HG03521 (cell line): ENCODE measurements around the gene SPACDR.

Experiments
- ATAC-seq: cut with Tn5 transposase; IDR thresholded peaks from one replicate; pipeline ENCODE4 v1.9.1; 2021; ENCODE audit warnings: mild to moderate bottlenecking, moderate library complexity; ENCODE audit not compliant: unreplicated experiment

SPACDR gene

GRCh38 chr7:100486111-100486636 lies 22.1 kb upstream of the SPACDR start:
- no peak for ATAC-seq

GRCh38 chr7:100485471-100485876 lies 21.4 kb upstream of the SPACDR start:
- no peak for ATAC-seq

GRCh38 chr7:100484673-100485045 lies 20.6 kb upstream of the SPACDR start:
- ATAC-seq = no peak

DNA sequence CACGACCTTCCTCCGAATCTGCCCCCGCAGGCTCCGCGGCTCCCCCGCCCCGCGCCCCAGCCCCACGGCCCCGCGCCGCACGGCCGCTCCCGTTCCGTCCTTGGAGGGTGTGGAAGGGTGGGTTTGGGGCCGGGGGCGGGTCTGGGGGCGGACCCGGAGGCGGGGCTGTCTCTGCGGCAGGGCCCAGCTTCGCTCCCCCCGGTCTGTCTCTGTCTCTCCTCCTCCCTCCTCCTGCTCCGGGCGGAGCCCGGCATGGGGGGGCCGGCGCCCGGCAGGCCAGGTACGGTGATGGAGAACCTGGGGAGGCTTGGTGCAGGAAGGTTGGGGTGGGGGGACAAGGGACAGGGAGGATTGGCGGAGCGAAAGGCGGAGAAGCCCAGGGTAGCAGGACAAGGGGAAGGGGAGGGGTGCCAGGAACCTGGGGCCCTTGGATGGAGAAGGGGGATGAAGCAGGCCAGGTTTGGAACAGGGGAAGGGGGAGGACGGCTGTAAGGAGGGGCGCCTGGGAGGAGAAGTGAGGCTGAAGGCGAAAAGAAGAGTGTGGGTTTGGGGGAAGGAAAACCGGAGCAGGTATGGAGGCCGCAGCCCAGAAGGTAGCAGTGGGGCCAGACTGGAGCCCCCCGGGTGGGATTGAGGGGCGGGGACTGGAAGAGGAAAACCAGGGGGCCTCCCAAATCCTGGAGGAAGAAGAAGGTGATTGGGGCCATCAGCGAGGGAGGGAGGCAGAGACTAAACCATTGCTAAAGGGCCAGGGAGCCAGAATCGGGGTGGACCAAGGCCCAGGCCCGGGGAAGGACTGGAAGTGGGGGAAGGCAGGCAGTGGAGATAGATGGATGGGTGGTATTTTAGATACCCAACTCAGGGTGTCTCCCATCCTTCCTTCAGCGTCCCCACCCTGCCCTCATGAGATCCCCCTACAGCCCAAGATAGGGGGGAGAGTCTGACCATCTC lies 19.9 kb upstream of the SPACDR start, which contains the start of gene NYAP1:
TSS of gene NYAP1 (plus strand) at position 206 of the 951 bp plus-strand sequence. CDS start 1,385 bp downstream, outside the sequence.
- ATAC-seq = peak; percentile 4

- ATAC-seq = peak; percentile 55
These were observed 19.1 kb upstream of the SPACDR start for GRCh38 chr7:100483090-100483721.

DNA sequence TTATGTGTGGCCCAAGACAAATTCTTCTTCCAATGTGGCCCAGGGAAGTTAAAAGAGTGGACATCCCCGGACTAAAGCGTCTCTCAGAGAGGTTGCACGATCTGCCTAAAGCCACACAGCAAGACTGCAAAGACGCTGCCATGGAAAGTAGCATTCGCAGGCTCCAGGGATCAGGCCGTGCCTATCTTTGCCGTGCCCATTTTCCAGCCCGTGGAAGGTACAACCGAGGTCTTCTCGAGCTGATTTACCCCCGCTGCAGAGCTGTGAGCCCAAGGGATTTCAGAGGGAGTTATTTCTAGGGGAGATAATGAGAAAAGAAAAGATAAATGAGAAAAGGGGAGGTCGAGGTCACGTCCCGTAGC lies 18.6 kb upstream of the SPACDR start:
- ATAC-seq = no peak

- ATAC-seq = no peak
These were observed 17.4 kb upstream of the SPACDR start for GRCh38 chr7:100481466-100481865.

DNA sequence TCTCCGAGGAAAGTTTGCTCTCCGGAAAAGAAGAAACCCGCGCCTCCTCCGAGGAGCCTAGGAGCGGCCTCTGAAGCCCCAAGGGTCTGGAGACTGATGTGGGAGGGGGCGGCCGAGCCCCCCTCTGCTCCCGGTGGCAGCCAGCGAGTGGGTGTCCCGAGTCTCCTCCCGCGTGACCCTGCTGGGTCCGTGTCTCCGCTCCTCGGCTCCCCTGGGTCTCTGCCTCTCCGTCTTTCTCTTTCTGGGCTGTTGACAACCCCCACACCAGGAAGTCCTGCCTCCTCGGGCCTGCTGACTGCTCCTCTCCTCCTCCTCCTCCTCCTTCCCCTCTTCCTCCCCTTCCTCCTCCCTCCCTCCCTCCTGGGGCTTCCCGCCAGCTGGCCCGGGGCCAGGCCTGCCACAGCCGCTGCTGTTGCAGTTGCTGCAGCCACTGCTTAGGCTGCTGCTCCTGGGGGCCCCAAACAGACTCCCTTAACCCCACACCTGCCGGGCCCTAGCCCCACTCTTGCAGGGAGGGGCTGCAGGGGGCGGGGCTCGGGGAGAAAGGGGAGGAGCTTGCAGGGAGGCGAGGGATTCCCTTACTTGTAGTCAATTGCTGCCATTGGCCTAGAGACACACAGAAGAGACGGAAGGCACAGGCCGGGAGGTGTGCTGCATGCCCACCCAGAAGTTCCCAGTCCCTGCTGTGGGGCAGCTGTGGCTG lies 15.0 kb upstream of the SPACDR start, which contains the start of gene TSC22D4:
TSS of gene TSC22D4 (minus strand) at position 257 of the 703 bp plus-strand sequence. CDS start 1,176 bp downstream, outside the sequence.
- peak; percentile 50 for ATAC-seq

DNA sequence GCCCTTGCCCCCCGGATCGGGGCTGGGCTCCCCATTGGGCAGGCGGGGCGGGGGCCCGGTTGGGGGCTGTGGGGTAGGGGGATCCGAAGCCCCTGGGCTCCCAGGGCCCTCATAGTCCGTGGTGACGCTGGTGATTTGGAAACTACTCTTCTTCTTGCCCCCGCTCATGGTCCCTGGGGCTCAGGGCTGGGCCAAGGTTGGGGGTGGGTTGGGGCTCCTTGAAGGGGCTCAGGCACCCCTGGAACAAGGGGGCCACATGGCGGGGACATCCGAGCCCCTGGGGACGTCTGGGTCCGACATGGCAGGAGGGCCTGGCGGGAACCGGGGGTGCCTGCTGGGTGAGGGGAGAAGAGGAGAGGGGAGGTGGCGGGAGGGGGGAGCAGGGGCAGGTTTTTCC lies 13.8 kb upstream of the SPACDR start:
- ATAC-seq = no peak

- ATAC-seq = no peak
These were observed 13.1 kb upstream of the SPACDR start for GRCh38 chr7:100476903-100477870.

GRCh38 chr7:100476101-100476780 lies 12.2 kb upstream of the SPACDR start:
- ATAC-seq = no peak

DNA sequence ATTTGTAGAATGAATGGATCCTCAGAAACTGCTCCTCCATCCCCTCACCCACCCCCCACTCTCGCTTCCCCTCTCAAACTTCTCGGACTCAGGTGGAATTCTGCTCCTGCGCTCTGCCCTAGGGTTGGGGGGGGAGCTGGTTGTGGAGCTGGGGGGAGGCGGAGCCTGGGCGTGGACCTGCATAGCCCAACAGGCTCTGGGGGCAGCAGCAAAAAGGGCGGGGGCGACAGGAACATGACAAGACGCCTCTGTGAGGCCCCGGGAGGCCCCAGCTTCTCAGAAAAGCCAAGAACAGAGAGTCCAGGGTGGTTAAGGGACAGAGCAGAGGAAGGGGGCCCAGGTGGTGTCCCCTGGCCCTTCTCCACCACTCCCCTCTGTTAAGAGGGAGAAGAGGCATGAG lies 11.5 kb upstream of the SPACDR start:
- ATAC-seq = no peak

DNA sequence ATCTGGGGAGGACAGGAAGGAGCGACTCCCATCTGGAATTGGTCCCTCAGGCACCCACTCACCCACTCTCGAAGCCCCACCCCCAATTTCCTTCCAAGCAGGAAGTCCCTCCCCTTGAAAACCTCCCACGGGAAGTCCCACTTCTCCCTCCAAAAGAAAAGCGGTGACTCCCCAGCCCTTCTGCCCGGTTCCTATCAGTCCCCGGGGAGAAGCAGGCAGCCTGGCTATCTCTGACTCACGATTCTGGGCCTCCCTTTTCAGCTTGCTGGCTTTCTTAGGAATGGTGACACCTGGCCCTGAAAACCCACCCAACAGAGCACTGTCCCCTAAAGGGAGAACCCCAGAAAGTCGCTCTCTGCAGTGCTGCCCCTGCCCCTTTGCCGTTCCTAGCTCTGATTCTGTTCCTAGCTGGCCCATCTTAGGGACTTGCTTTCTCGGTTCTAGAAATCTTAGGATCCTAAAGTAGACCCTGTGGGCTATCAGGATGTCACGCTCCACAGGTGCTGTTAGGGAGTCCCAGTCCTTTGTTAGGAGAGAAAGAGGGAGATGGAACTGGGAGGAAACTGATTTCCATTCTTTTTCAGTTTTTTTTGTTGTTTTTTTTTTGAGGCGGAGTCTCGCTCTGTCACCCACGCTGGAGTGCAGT lies 8.9 kb upstream of the SPACDR start:
- no peak for ATAC-seq

- ATAC-seq = no peak
These were observed 8.2 kb upstream of the SPACDR start for GRCh38 chr7:100472121-100472851.

DNA sequence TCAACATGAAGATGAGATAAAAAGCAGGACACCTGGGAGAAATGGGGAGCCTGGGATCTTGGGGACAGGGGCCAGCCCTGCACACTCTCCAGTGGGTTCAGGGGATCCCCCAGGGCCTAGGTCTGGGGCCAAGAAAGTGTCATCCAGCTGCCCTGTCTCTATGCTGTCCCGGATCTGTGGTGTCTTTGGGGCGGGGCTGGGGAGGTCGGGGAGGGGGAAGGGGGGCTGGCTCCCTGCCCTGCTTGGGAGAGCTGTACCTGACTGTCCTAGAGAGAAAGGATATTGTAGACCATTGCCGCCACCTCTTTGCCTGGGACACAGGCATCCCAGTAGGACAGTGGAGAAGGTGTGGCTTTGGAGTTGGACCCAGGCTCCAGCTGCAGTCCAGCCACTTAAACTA lies 7.0 kb upstream of the SPACDR start:
- ATAC-seq = no peak

DNA sequence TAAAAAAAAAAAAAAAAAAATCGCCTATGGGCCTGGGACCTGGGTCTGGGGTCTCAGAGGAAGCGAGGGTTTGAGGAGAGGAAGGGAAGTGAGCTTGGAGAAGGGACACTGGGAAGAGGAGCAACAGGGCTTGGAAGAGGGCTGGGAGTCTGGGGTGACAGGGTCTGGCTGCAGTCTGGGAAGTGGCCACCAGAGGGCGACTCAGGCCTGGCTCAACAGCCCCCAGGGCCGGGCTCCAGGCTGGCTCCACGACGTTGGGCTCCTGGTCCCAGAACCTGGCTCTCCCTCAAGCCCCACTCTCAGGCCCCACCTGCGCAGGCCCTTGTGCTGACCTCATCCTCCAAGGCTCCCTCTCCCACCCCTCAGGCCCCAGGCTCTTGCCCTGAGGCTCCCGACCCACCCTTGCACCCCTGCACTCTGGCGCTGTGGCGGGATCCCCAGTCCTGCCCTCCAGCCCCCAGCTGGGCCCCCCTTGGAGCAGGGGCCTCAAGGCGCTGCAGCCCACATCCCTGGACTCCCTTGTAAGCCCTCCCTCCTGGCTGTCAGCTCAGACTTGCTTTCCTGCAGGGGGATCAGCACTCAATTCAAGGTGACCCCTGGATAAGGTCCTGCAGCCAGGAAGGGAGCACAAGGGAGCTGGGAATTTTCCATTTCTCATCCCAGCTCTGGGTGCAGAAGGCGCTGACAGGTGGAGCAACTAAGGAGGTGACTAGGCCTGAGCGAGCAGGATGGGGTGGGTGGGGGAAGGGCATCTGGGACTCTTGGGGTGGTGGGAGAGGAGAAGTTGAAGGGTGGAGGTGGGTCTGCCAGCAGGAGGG lies 5.4 kb upstream of the SPACDR start:
- ATAC-seq = peak; percentile 60

DNA sequence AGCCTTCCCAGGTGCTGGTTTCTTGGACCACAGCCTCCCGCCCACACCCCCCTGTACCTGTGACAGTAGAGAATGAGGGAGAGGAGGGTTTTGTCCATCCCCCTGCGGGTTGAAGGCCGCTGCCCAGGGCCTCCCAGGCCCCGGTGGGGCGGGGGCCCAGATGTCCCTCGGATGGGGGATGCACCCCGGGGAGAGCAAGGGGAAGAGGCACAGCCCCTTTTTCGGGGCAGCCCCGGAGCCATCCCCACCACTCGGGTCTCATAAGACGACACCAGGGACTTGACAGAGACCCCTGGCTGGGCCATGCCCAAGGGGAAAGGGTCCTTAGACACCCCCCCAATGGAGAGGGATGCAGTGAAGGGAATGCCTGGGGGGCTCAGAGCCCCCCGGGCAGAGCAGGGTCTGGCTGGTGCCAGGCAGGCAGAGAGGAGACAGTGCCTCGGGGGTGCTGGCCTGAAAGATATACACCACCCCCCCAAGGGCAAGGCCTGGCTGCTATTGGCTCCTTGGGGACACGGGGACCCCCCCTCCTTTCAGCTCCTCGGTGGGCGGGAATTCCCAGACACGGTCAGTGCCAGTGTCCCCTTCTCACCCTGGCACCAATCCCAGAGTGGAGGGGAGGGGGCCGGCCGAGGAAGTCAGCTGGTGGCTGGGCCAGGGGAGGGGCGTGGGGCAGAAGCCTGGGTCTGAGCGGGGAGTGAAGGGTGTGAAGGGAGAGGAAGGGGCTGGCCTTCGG lies 3.7 kb upstream of the SPACDR start:
- no peak for ATAC-seq
